ENCODE results near the gene PHACTR3.

The PHACTR3 gene

DNA sequence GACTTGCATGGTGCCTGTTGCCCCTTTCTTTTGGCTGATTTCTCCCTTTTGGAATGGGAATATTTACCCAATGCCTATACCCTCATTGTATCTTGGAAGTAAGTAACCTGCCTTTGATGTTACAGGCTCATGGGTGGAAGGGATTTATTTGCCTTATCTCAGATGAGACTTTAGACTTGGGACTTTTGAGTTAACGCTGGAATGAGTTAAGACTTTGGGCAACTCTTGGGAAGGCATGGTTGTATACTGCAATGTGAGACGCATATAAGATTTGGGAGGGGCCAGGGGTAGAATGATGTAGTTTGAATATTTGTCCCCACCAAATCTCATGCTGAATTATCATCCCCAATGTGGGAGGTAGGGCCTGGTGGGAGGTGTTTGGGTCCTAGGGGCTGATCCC, 253.6 kb downstream of the PHACTR3 start:
- H3K36me3 ChIP-seq (replicated peaks; ENCODE audit: insufficient read depth, low read length), result no peaks in the 10 kb centered on the region
- H3K4me1 ChIP-seq (ENCODE audit: low read length), result no peaks in the 10 kb centered on the region
- no peaks in the 10 kb centered on the region for H3K9me2 ChIP-seq (replicated peaks; ENCODE audit: insufficient read depth, low read length)
- no peaks in the 10 kb centered on the region for H3K79me2 ChIP-seq (ENCODE audit: low read length)
- DNase-seq, result no peak
- H2AFZ ChIP-seq (ENCODE audit: low read length), result no peak overlapping the region
- no peaks in the 10 kb centered on the region for H4K20me1 ChIP-seq (ENCODE audit: insufficient read depth, low read length)
- H3K9me3 ChIP-seq (replicated peaks; ENCODE audit: insufficient read depth, low read length), result no peaks in the 10 kb centered on the region
- H3K4me3 ChIP-seq (ENCODE audit: low read length), result no peak overlapping the region
- no peak overlapping the region for H3K9ac ChIP-seq (ENCODE audit: low read length)
- H3K4me2 ChIP-seq (ENCODE audit: low read depth, low read length), result no peak overlapping the region
- TF ChIP-seq CTCF (IDR thresholded peaks at IDR 0.05; ENCODE audit: low read length), result no peak
- no peak for TF ChIP-seq EZH2phosphoT487 (IDR thresholded peaks at IDR 0.05; ENCODE audit: low read length)
- TF ChIP-seq EZH2 (optimal IDR thresholded peaks at IDR 0.05; ENCODE audit: low read depth, low read length), result no peak
- H3F3A ChIP-seq (ENCODE audit: insufficient read depth, low read length), result no peaks in the 10 kb centered on the region
- H3K27me3 ChIP-seq (replicated peaks; ENCODE audit: insufficient read depth, low read length), result no peaks in the 10 kb centered on the region
- no peak overlapping the region for H3K27ac ChIP-seq (ENCODE audit: low read length)

GRCh38 chr20:59858425-59858824, 254.1 kb downstream of the PHACTR3 start:
- Histone ChIP-seq H3K4me2 (ENCODE audit: low read depth, low read length) (no peak overlapping the region), H3K36me3 (replicated peaks; ENCODE audit: insufficient read depth, low read length) (no peaks in the 10 kb centered on the region), H3K79me2 (ENCODE audit: low read length) (no peaks in the 10 kb centered on the region), H3K4me3 (ENCODE audit: low read length) (no peak overlapping the region), H3K9ac (ENCODE audit: low read length) (no peak overlapping the region), H3K27me3 (replicated peaks; ENCODE audit: insufficient read depth, low read length) (no peaks in the 10 kb centered on the region), H3K9me3 (replicated peaks; ENCODE audit: insufficient read depth, low read length) (no peaks in the 10 kb centered on the region), H2AFZ (ENCODE audit: low read length) (no peak overlapping the region), H3F3A (ENCODE audit: insufficient read depth, low read length) (no peaks in the 10 kb centered on the region), H4K20me1 (ENCODE audit: insufficient read depth, low read length) (no peaks in the 10 kb centered on the region), H3K27ac (ENCODE audit: low read length) (no peak overlapping the region), H3K9me2 (replicated peaks; ENCODE audit: insufficient read depth, low read length) (no peaks in the 10 kb centered on the region), H3K4me1 (ENCODE audit: low read length) (no peaks in the 10 kb centered on the region)
- no peak for DNase-seq
- TF ChIP-seq CTCF (IDR thresholded peaks at IDR 0.05; ENCODE audit: low read length), result no peak
- TF ChIP-seq EZH2phosphoT487 (IDR thresholded peaks at IDR 0.05; ENCODE audit: low read length), result no peak
- no peak for TF ChIP-seq EZH2 (optimal IDR thresholded peaks at IDR 0.05; ENCODE audit: low read depth, low read length)

DNA sequence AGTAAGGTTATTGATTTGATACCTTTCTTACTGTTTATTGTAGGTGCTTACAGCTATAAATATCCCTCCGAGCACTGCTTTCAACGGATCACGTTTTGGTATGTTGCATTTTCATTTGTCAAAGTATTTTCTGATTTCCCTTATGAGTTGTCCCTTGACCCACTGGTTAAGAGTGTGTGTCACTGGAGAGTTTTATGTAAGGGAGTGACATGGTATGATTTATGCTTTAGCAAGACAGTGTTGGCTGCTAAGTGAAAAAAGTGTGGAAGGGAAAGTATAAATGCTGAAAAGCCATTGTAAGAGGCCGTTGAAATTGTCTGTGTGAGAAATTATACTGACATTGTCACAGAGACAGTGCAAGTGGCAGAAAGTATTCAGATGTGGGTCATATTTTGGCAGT, 257.1 kb downstream of the PHACTR3 start:
- Histone ChIP-seq H3K36me3 (replicated peaks; ENCODE audit: insufficient read depth, low read length) (no peaks in the 10 kb centered on the region), H3K9ac (ENCODE audit: low read length) (no peak overlapping the region), H4K20me1 (ENCODE audit: insufficient read depth, low read length) (no peaks in the 10 kb centered on the region), H3K4me1 (ENCODE audit: low read length) (peaks cover 1% of the 10 kb centered on the region; the same call in 1 of the 2 replicates), H3K79me2 (ENCODE audit: low read length) (no peaks in the 10 kb centered on the region), H3K4me3 (ENCODE audit: low read length) (no peak overlapping the region), H3K27ac (ENCODE audit: low read length) (no peak overlapping the region), H3F3A (ENCODE audit: insufficient read depth, low read length) (no peaks in the 10 kb centered on the region), H3K9me3 (replicated peaks; ENCODE audit: insufficient read depth, low read length) (no peaks in the 10 kb centered on the region), H3K4me2 (ENCODE audit: low read depth, low read length) (no peak overlapping the region), H2AFZ (ENCODE audit: low read length) (no peak overlapping the region), H3K9me2 (replicated peaks; ENCODE audit: insufficient read depth, low read length) (no peaks in the 10 kb centered on the region), H3K27me3 (replicated peaks; ENCODE audit: insufficient read depth, low read length) (no peaks in the 10 kb centered on the region)
- no peak for DNase-seq
- TF ChIP-seq EZH2phosphoT487 (IDR thresholded peaks at IDR 0.05; ENCODE audit: low read length) (no peak), EZH2 (optimal IDR thresholded peaks at IDR 0.05; ENCODE audit: low read depth, low read length) (no peak), CTCF (IDR thresholded peaks at IDR 0.05; ENCODE audit: low read length) (no peak)

Measured in MM.1S (cell line).